OCI-M2 (cell line): ENCODE measurements around the gene CPEB3.
"Not testable (repeated sequence)": the region's sequence is repeated elsewhere in the genome, so short reads cannot be mapped to it uniquely, and the experiment has no call there.

ENCODE experiments used
- DNase-seq: peaks from one replicate; lab custom pipeline; 2025; ENCODE audit not compliant: unreplicated experiment; lab: John Stamatoyannopoulos, UW

CPEB3 gene

GRCh38 chr10:92047215-92047614 is 243.7 kb downstream of the CPEB3 start:
- no peak for DNase-seq

DNA sequence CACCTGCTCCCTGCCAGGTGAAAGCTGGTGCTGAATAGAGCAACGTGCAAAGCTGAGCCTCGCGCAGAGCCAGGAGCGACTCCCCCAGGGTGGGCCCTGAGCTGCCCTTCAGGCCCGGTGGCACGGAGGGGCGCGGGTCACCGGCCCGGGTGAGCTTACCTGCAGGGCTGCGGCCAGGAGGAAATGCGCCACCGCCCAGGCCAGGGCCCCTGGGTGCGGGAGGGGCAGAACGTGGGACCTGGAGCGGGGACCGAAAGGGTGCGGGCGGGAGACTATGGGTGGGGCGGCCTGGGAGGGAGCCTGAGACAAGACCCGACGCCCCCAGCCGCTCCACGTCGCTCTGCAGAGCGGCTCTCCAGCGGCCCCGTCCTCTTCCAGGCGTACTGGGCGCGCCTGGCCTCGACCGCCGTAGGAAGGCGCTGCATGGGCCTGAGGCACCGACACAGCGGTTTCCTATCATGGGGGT is 245.2 kb downstream of the CPEB3 start:
- DNase-seq: no peak

DNA sequence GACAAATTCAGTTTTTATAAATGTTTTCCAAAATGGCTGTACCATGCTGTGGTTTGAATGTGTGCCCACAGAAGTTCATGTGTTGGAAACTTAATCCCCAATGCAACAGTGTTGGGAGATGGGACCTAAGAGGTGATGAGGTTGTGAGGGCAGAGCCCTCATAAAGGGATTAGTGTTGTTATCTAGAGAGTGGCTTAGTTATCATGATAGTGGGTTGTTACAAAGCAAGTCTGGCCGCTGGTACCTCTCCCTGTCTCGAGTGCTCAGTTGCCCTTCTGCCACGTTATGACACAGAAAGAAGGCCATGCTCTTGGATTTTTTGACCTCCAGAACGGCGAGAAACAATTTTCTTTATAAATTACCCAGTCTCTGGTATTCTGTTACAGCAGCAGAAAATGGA is 248.3 kb downstream of the CPEB3 start:
- DNase-seq: no peak

- DNase-seq: no peak
These were observed 251.9 kb downstream of the CPEB3 start for GRCh38 chr10:92038949-92039348.

DNA sequence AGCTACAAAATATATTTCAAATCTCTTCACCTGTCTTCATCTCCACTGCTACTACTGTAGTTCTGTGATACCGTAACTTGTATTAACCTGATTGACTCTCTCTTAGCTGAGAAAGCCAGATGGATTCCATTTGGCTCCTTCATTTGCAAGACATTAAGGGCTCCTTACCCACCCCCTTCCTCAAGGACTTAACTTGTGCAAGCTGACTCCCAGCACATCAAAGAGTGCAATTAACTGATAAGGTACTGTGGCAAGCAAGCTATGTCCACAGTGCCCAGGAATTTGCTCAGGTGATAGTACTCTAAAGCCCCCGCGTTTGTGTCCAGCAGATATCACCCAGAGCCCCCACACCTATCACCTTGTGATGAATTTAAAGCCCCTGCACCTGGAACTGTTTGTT is 257.8 kb downstream of the CPEB3 start:
- DNase-seq: not testable (repeated sequence)

- no peak for DNase-seq
These were observed 259.3 kb downstream of the CPEB3 start for GRCh38 chr10:92031580-92031979.

DNA sequence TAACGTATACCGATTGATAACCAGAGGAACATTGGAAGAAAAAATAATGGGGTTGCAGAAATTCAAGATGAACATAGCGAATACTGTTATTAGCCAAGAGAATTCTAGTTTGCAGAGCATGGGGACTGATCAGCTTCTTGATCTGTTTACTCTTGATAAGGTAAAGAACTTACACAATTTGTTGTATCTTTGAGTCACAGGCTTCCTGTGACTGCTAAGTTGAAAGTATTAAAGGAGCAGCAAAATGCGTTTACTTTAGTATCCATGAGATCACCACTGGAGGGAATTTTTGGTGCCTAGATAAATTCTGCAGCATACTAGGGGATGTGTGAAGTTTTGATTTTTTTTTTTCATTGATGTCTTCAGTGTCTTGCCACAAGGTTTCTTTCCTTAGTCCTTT is 263.7 kb downstream of the CPEB3 start:
- no peak for DNase-seq

GRCh38 chr10:92025340-92025739 is 265.5 kb downstream of the CPEB3 start:
- DNase-seq: not testable (repeated sequence)

DNA sequence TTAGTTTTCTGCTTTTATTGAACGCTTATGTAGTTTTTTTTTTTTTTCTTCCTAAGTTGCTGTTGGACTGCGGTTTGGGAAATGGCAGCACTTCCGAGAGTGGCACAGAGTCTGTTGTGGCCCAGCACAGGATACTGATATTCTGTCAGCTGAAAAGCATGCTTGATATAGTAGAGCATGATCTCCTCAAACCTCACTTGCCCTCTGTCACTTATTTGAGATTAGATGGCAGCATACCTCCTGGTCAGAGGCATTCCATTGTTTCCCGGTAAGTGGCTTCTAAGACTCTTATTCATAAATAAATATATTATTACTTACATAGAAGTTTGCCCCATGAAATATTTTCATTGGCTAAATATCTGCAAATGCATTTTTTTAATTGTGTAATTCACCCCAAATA is 266.2 kb downstream of the CPEB3 start:
- DNase-seq: no peak

DNA sequence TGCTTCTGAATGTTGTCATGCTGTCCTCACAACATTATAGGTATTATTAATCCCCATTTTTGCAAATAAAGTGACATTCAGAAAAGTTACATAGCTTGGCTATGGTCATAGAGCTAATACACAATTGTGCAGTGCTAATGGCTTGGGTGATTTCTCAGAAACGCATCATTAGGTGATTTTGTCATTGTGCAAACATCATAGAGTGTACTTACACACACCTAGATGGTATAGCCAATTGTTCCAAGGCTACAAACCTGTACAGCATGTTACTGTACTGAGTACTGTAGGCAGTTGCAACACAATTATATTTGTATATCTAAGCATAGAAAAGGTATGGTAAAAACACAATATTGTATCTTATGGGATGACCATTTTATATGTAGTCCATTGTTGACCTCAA is 276.3 kb downstream of the CPEB3 start:
- no peak for DNase-seq

GRCh38 chr10:92011560-92012214 is 279.2 kb downstream of the CPEB3 start:
- no peak for DNase-seq

GRCh38 chr10:92010047-92010735 is 280.7 kb downstream of the CPEB3 start:
- DNase-seq: no peak

- no peak for DNase-seq
These were observed 281.4 kb downstream of the CPEB3 start for GRCh38 chr10:92009445-92009844.

- no peak for DNase-seq
These were observed 284.9 kb downstream of the CPEB3 start for GRCh38 chr10:92005978-92006377.

DNA sequence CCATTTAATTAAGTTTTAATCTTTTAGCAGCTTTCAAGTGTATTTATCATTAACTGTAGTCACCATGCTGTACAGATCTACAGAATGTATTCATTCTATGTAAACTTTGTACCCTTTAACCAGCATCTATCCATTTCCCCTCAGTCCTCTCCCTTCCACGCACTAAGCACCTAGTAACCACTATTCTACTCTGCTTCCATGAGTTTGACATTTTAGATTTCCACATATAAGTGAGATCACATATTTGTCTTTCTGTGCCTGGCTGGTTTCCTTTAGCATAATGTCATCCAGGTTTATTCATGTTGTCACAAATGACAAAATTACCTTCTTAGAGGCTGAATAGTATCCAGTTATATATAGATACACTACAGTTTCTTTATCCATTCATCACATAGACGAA is 287.6 kb downstream of the CPEB3 start:
- DNase-seq: no peak

GRCh38 chr10:92001995-92002394 is 288.9 kb downstream of the CPEB3 start:
- DNase-seq: no peak

GRCh38 chr10:92001581-92001980 is 289.3 kb downstream of the CPEB3 start:
- no peak for DNase-seq
